HL-60/S4 treated with phorbol 12-myristate 13-acetate at 8.2 ng/mL for 4 days and 3 days (cell line): ENCODE results near the gene C1orf52.

Experiments used
- in situ Hi-C: fragments of 300-500 bp; cut with MboI; formaldehyde crosslinking; loops from 2 replicates; pipeline ENCODE4 v1.15.0; 2022; ENCODE audit warnings: low sequenced_read_pairs

The C1orf52 gene

GRCh38 chr1:85200463-85201339 is 58.8 kb downstream of the C1orf52 start, which contains the start of gene SYDE2:
SYDE2 (minus strand) TSS chr1:85201016; CDS start chr1:85200996, 20 bp downstream.
- in situ Hi-C loops, result no loop called here
